ENCODE results near the gene PVALEF. TPM values are rescaled to one million over a fixed set of nuclear protein-coding genes. Genes with fewer than 3 reads are reported as not detected.

The PVALEF gene
- total and polyA plus RNA-seq, 9 donors, result not detected

GRCh38 chr17:81140018-81140417, 25.3 kb upstream of the PVALEF start:
- intact Hi-C loops (cut with DNase I), result loop anchor here in 3 of 4 donors (5.0 to 10.0 kb wide), 4 partner anchors 65 to 102 kb away; partner anchors contain the start of gene CEP131 (in 1 of the 3)
- WGBS, 3 donors, result 68 to 79% (median 73%) methylated on average over 8 of the region's 8 CpGs
- TF ChIP-seq CTCF (IDR thresholded peaks at IDR 0.05) (no peak), POLR2A (IDR thresholded peaks at IDR 0.05) (no peak), EP300 (IDR thresholded peaks at IDR 0.05) (no peak)
- Histone ChIP-seq H3K36me3 (no peaks in the 10 kb centered on the region), H3K4me1 (ENCODE audit: insufficient read depth) (peaks cover 3% of the 10 kb centered on the region), H3K4me3 (no peak overlapping the region), H3K9me3 (no peaks in the 10 kb centered on the region), H3K27ac (no peak overlapping the region), H3K27me3 (no peaks in the 10 kb centered on the region)
- no peak for DNase-seq

- H3K4me1 ChIP-seq (ENCODE audit: insufficient read depth), result peaks cover 3% of the 10 kb centered on the region
- TF ChIP-seq EP300 (IDR thresholded peaks at IDR 0.05) (no peak), CTCF (IDR thresholded peaks at IDR 0.05) (no peak), POLR2A (IDR thresholded peaks at IDR 0.05) (no peak)
- no peaks in the 10 kb centered on the region for H3K36me3 ChIP-seq
- H3K9me3 ChIP-seq, result no peaks in the 10 kb centered on the region
- H3K27ac ChIP-seq, result no peak overlapping the region
- intact Hi-C loops (cut with DNase I), result loop anchor here in 3 of 4 donors (5.0 to 10.0 kb wide), 4 partner anchors 64 to 102 kb away; partner anchors contain the start of gene CEP131 (in 1 of the 3)
- no peaks in the 10 kb centered on the region for H3K27me3 ChIP-seq
- H3K4me3 ChIP-seq, result no peak overlapping the region
- 92 to 93% (median 92%) methylated on average over 37 of the region's 37 CpGs for WGBS, 3 donors
- DNase-seq, result no peak
Measured at GRCh38 chr17:81140695-81141094, 24.6 kb upstream of the PVALEF start.

- Histone ChIP-seq H3K27ac (no peak overlapping the region), H3K9me3 (no peaks in the 10 kb centered on the region), H3K4me1 (ENCODE audit: insufficient read depth) (peaks cover 3% of the 10 kb centered on the region), H3K27me3 (no peaks in the 10 kb centered on the region), H3K4me3 (no peak overlapping the region), H3K36me3 (no peaks in the 10 kb centered on the region)
- 22 to 27% (median 27%) methylated on average over 16 to 25 of the region's 25 CpGs for WGBS, 3 donors
- peak; percentile 33 to 45 (median 43) for TF ChIP-seq CTCF (IDR thresholded peaks at IDR 0.05)
- no peak for TF ChIP-seq POLR2A (IDR thresholded peaks at IDR 0.05)
- intact Hi-C loops (cut with DNase I), result loop anchor here in 3 of 4 donors (2.0 to 10.0 kb wide), 5 partner anchors 62 to 100 kb away; partner anchors contain the start of gene CEP131 (in 1 of the 3)
- DNase-seq, result peak; percentile 64 to 84 (median 76)
Measured at GRCh38 chr17:81142301-81143199, 22.8 kb upstream of the PVALEF start.

- H3K4me3 ChIP-seq, result no peak overlapping the region
- DNase-seq, result no peak
- H3K36me3 ChIP-seq, result no peaks in the 10 kb centered on the region
- no peaks in the 10 kb centered on the region for H3K27me3 ChIP-seq
- no peak overlapping the region for H3K27ac ChIP-seq
- peaks cover 3% of the 10 kb centered on the region for H3K4me1 ChIP-seq (ENCODE audit: insufficient read depth)
- intact Hi-C loops (cut with DNase I), result loop anchor here in 3 of 4 donors (2.0 to 10.0 kb wide), 5 partner anchors 62 to 100 kb away; partner anchors contain the start of gene CEP131 (in 1 of the 3)
- WGBS, 3 donors, result 59 to 80% (median 62%) methylated on average over 9 to 11 of the region's 11 CpGs
- no peaks in the 10 kb centered on the region for H3K9me3 ChIP-seq
- TF ChIP-seq EP300 (IDR thresholded peaks at IDR 0.05) (no peak), POLR2A (IDR thresholded peaks at IDR 0.05) (no peak), CTCF (IDR thresholded peaks at IDR 0.05) (no peak)
Measured at GRCh38 chr17:81143200-81143527, 22.1 kb upstream of the PVALEF start.
